HepG2 (cell line): Measurements from ENCODE around the gene IL1RL2. TPM values are rescaled to one million over a fixed set of nuclear protein-coding genes. Genes with fewer than 3 reads are reported as not detected.

ENCODE experiments used
- BRD4 ChIP-seq: sonication (generic); formaldehyde crosslinking; IDR thresholded peaks from 2 replicates; pipeline ENCODE4 v1.4.0; 2020; ENCODE audit warnings: missing genetic modification reagents
- EHMT2 ChIP-seq: fragments of 200-600 bp; sonication (generic); IDR thresholded peaks from 2 replicates; pipeline ENCODE4 v1.7.0; 2017; ENCODE audit warnings: antibody characterized with exemption, low read depth, low read length, borderline replicate concordance
- FOSL1 ChIP-seq: sonication (generic); formaldehyde crosslinking; IDR thresholded peaks from 2 replicates; pipeline ENCODE4 v1.9.0; 2021; ENCODE audit warnings: missing genetic modification reagents, borderline replicate concordance
- GLI4 ChIP-seq: sonication (generic); formaldehyde crosslinking; IDR thresholded peaks from 2 replicates; pipeline ENCODE4 v1.5.1; 2020; ENCODE audit warnings: missing genetic modification reagents, mild to moderate bottlenecking, moderate library complexity, borderline replicate concordance
- MAF1 ChIP-seq: sonication (generic); formaldehyde crosslinking; IDR thresholded peaks from 2 replicates; pipeline ENCODE4 v1.5.0; 2020; ENCODE audit warnings: missing genetic modification reagents, borderline replicate concordance
- MBNL3 ChIP-seq: fragments of 250-450 bp; sonication (Bioruptor Pico); conservative IDR thresholded peaks from 2 replicates; pipeline ENCODE4 v1.8.0; 2022; ENCODE audit warnings: mild to moderate bottlenecking, inconsistent platforms
- MED13 ChIP-seq: sonication (generic); formaldehyde crosslinking; IDR thresholded peaks from 2 replicates; pipeline ENCODE4 v1.5.0; 2020; ENCODE audit warnings: missing genetic modification reagents
- MTA1 ChIP-seq: sonication (generic); formaldehyde crosslinking; IDR thresholded peaks from 2 replicates; pipeline ENCODE4 v1.4.0; 2020; ENCODE audit warnings: missing genetic modification reagents, mild to moderate bottlenecking, borderline replicate concordance
- NFAT5 ChIP-seq: sonication (generic); formaldehyde crosslinking; IDR thresholded peaks from 2 replicates; pipeline ENCODE4 v1.4.0; 2020; ENCODE audit warnings: missing genetic modification reagents
- PHF21A ChIP-seq: sonication (generic); formaldehyde crosslinking; IDR thresholded peaks from 2 replicates; pipeline ENCODE4 v1.5.0; 2020; ENCODE audit warnings: mild to moderate bottlenecking, missing genetic modification reagents
- SNRNP70 ChIP-seq: fragments of 200-400 bp; formaldehyde crosslinking; IDR thresholded peaks from 2 replicates; pipeline ENCODE4 v1.6.1; 2017; ENCODE audit warnings: mild to moderate bottlenecking, low read depth, low read length, moderate library complexity
- ZFP41 ChIP-seq: sonication (generic); formaldehyde crosslinking; IDR thresholded peaks from 2 replicates; pipeline ENCODE4 v1.4.0; 2020; ENCODE audit warnings: mild to moderate bottlenecking, missing genetic modification reagents, borderline replicate concordance
- ZFP62 ChIP-seq: sonication (generic); formaldehyde crosslinking; IDR thresholded peaks from 2 replicates; pipeline ENCODE4 v1.4.0; 2020; ENCODE audit warnings: missing genetic modification reagents
- ZNF550 ChIP-seq: sonication (generic); formaldehyde crosslinking; IDR thresholded peaks from 2 replicates; pipeline ENCODE4 v1.4.0; 2020; ENCODE audit warnings: mild to moderate bottlenecking, missing genetic modification reagents, borderline replicate concordance
- ZNF605 ChIP-seq: sonication (generic); formaldehyde crosslinking; IDR thresholded peaks from 2 replicates; pipeline ENCODE4 v1.8.0; 2022; ENCODE audit warnings: mild to moderate bottlenecking, missing genetic modification reagents
- ZNF691 ChIP-seq: sonication (generic); formaldehyde crosslinking; IDR thresholded peaks from 2 replicates; pipeline ENCODE4 v1.4.0; 2020; ENCODE audit warnings: missing genetic modification reagents, low read depth, mild to moderate bottlenecking, borderline replicate concordance
- ZSCAN21 ChIP-seq: sonication (generic); formaldehyde crosslinking; IDR thresholded peaks from 2 replicates; pipeline ENCODE4 v1.8.0; 2022; ENCODE audit warnings: mild to moderate bottlenecking, missing genetic modification reagents, moderate library complexity, borderline replicate concordance
- polyA plus RNA-seq, 8 experiments: library from polyadenylated mRNA; depleted of rRNA in 3 of 8; stranded (reverse) in 7 of 8; unstranded in 1 of 8; fragments of >200 nt; fragmentation: Illumina TruSeq in 4 of 8; extraction: Trizol in 4 of 8; gene quantifications; 2 replicates each; pipeline versions ENCODE4 v1.2.1 to v1.2.3, GENCODE V29; 2011 to 2016; ENCODE audit warnings: low read depth in 4 of 8, missing spikeins in 1 of 8, mixed read lengths in 1 of 8; ENCODE audit not compliant: insufficient read depth in 1 of 8
- total RNA-seq, 5 experiments: library from RNA; depleted of rRNA; stranded (reverse); fragments of >200 nt; fragmentation: Illumina TruSeq; extraction: Trizol; gene quantifications; 2 replicates each; pipeline ENCODE4 v1.2.3, GENCODE V29; 2016; ENCODE audit warnings: low read depth in 1 of 5
- TF ChIP-seq, protein P1 (sequence below): sonication (generic); formaldehyde crosslinking; IDR thresholded peaks from 2 replicates; pipeline ENCODE4 v1.4.0; 2020; ENCODE audit warnings: missing genetic modification reagents
- TF ChIP-seq, protein P2 (sequence below): IDR thresholded peaks from 2 replicates; pipeline ENCODE4 v1.6.1; 2016; ENCODE audit warnings: missing biosample characterization, missing genetic modification reagents, low read depth
- TF ChIP-seq, protein P3 (sequence below): sonication (generic); formaldehyde crosslinking; IDR thresholded peaks from 2 replicates; pipeline ENCODE4 v1.4.0; 2020; ENCODE audit warnings: mild to moderate bottlenecking, missing genetic modification reagents

The IL1RL2 gene
- total and polyA plus RNA-seq, 2 of the 13 experiments (the other 11 are each of a cell fraction or from before 2014, with no cell fraction given): 0.03 TPM; not detected in 1

GRCh38 chr2:102155703-102156515, 30.9 kb upstream of the IL1RL2 start (continued):
- TF ChIP-seq NFAT5 (CRISPR knock-in tag) (no peak), ZFP62 (CRISPR knock-in tag) (no peak), ZSCAN21 (no peak), FOSL1 (CRISPR knock-in tag) (no peak), ZNF605 (CRISPR knock-in tag) (peak; percentile 77), BRD4 (CRISPR knock-in tag) (no peak), GLI4 (CRISPR knock-in tag) (peak; percentile 84; the same call in 1 of the 2 replicates), MBNL3 (no peak), ZNF550 (CRISPR knock-in tag) (no peak), ZNF691 (CRISPR knock-in tag) (no peak), MTA1 (CRISPR knock-in tag) (no peak; the same call in none of the 2 replicates), MED13 (CRISPR knock-in tag) (peak; percentile 91; the same call in 1 of the 2 replicates), MAF1 (CRISPR knock-in tag) (no peak), EHMT2 (no peak), SNRNP70 (no peak), PHF21A (CRISPR knock-in tag) (peak; percentile 93), ZFP41 (no peak)
- TF ChIP-seq, protein P1, sequence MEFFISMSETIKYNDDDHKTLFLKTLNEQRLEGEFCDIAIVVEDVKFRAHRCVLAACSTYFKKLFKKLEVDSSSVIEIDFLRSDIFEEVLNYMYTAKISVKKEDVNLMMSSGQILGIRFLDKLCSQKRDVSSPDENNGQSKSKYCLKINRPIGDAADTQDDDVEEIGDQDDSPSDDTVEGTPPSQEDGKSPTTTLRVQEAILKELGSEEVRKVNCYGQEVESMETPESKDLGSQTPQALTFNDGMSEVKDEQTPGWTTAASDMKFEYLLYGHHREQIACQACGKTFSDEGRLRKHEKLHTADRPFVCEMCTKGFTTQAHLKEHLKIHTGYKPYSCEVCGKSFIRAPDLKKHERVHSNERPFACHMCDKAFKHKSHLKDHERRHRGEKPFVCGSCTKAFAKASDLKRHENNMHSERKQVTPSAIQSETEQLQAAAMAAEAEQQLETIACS: no peak
- TF ChIP-seq, protein P2, sequence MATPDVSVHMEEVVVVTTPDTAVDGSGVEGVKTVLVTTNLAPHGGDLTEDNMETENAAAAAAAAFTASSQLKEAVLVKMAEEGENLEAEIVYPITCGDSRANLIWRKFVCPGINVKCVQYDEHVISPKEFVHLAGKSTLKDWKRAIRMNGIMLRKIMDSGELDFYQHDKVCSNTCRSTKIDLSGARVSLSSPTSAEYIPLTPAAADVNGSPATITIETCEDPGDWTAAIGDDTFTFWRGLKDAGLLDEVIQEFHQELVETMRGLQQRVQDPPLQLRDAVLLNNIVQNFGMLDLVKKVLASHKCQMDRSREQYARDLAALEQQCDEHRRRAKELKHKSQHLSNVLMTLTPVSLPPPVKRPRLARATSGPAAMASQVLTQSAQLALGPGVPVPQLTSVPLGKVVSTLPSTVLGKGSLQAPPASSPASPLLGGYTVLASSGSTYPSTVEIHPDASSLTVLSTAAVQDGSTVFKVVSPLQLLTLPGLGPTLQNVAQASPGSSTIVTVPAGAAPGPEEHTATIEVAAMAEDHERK: no peak
- TF ChIP-seq, protein P3, sequence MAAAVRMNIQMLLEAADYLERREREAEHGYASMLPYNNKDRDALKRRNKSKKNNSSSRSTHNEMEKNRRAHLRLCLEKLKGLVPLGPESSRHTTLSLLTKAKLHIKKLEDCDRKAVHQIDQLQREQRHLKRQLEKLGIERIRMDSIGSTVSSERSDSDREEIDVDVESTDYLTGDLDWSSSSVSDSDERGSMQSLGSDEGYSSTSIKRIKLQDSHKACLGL: no peak
